Fibroblast of pulmonary artery (primary cell): ENCODE data around the gene APOL1.
"Not testable (repeated sequence)": the region's sequence is repeated elsewhere in the genome, so short reads cannot be mapped to it uniquely, and the experiment has no call there.

Source experiments
- DNase-seq: peaks from one replicate; pipeline ENCODE4 v3.0.0-alpha.2; 2010; ENCODE audit warnings: low read depth
- H3K4me3 ChIP-seq: replicated peaks from 2 replicates; pipeline ENCODE4 v1.5.1; 2011; ENCODE audit warnings: low read depth, mild to moderate bottlenecking, control low read depth, low read length, moderate library complexity
- TF ChIP-seq, protein P1 (sequence below): IDR thresholded peaks from 2 replicates; pipeline ENCODE4 v1.5.1; 2011; ENCODE audit warnings: mild to moderate bottlenecking, control low read depth, low read length, inconsistent platforms; ENCODE audit errors: missing control alignments

The APOL1 gene

DNA sequence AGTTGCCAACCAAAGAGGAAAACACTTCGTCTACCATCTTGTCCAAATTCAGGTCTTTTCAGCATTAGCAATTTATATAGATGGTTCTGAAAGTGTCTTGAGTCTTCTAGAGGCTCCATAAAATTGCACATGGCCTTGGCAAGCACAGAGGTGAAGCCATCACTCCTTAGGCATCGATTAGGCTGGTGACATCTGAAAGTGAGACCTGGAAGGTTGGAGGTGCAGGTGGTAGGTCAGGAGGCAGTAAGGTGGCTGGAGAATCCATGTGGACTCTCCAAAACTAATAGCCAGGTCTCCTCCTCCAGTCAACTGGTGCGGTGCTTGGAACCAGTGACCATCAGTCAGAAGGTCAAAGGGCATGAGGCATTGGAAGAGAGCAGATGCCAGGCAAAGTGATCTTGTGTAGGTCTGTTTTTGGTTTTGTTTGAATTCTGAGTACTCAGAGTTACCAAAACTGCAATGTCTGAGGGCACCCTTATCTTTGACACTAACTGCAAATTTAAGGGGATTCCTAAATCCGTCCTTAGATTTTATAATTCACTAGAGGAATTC lies 7.1 kb upstream of the APOL1 start:
- DNase-seq: no peak
- no peak overlapping the region for H3K4me3 ChIP-seq
- TF ChIP-seq, protein P1, sequence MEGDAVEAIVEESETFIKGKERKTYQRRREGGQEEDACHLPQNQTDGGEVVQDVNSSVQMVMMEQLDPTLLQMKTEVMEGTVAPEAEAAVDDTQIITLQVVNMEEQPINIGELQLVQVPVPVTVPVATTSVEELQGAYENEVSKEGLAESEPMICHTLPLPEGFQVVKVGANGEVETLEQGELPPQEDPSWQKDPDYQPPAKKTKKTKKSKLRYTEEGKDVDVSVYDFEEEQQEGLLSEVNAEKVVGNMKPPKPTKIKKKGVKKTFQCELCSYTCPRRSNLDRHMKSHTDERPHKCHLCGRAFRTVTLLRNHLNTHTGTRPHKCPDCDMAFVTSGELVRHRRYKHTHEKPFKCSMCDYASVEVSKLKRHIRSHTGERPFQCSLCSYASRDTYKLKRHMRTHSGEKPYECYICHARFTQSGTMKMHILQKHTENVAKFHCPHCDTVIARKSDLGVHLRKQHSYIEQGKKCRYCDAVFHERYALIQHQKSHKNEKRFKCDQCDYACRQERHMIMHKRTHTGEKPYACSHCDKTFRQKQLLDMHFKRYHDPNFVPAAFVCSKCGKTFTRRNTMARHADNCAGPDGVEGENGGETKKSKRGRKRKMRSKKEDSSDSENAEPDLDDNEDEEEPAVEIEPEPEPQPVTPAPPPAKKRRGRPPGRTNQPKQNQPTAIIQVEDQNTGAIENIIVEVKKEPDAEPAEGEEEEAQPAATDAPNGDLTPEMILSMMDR: no peak

DNA sequence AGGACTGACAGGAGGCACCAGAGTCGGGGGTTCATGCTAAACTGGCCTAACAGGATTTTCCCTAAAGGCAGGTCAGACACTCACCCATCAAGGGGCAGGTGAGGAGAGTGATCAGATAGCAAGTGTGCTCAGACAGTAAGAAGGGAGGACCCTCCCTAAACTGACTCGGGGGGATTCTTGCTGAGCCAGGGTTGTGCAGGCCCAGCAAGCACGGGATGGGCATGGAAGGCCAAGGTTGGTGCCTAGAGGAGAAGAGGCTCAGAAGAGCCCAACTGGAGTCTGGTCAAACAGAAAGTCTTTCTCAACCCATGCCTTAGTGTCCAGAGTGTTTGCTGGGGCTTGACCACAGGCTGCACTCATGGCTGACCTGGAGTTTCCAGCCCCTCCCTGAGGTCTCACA lies 6.2 kb upstream of the APOL1 start:
- no peak for DNase-seq
- TF ChIP-seq, protein P1: no peak

GRCh38 chr22:36247955-36248354 lies 5.0 kb upstream of the APOL1 start:
- no peak overlapping the region for H3K4me3 ChIP-seq
- no peak for DNase-seq
- TF ChIP-seq, protein P1: no peak

More for the DNA sequence above, 6.2 kb upstream of the APOL1 start:
- H3K4me3 ChIP-seq: no peak overlapping the region

DNA sequence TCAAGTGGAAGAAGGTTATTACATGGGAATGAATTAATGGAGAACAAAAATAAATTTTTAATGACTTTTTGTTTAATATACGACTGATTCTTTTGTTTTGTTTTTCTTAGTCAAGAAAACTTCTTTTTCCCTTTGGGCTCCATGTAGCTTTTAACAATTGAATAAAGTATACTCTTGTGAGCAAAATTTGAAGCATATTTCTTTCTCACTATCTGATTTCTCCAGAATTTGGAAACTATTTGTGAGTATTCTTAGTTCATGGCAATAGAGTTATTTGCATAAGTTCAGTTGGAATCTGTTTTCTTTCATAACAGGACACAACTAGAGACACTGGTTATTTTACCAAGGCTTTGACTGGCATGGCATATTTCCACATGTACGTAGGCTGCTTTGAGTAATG lies 3.8 kb upstream of the APOL1 start:
- H3K4me3 ChIP-seq: no peak overlapping the region
- DNase-seq: no peak
- TF ChIP-seq, protein P1: no peak

GRCh38 chr22:36250292-36250960 lies 2.5 kb upstream of the APOL1 start:
- DNase-seq: not testable (repeated sequence)

GRCh38 chr22:36251979-36252608 lies 839 bp upstream of the APOL1 start:
- H3K4me3 ChIP-seq: not testable (repeated sequence)

More at GRCh38 chr22:36250292-36250960, 2.5 kb upstream of the APOL1 start:
- not testable (repeated sequence) for H3K4me3 ChIP-seq

GRCh38 chr22:36253523-36254490 lies 874 bp downstream of the APOL1 start:
- DNase-seq: peak; percentile 41
- TF ChIP-seq, protein P1: no peak
- no peak overlapping the region for H3K4me3 ChIP-seq

More at GRCh38 chr22:36251979-36252608, 839 bp upstream of the APOL1 start:
- DNase-seq: not testable (repeated sequence)

DNA sequence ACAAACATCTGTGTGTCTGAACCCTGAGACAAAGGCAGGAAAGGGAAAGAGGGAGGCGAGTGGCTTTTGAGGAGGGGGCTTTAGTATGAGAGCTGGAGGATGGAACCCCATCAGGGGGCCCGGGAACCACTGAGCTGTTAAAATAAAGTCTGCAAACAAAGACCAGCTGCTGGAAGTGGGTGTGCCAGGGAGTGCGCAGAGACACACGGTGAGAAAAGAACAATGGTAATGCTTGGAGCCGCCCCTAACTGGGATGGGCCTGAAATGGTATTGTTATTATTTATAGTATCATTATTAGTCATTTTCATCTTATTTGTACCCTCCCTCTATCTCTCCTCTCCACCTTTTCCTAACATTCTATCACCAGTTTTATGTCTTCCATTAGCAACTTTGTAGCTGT lies 2.6 kb downstream of the APOL1 start:
- DNase-seq, H3K4me3 ChIP-seq: not testable (repeated sequence)
